Loucy (cell line): ENCODE measurements around the gene GRAMD4.

Experiments used
- H2AFZ ChIP-seq: fragments of 200-600 bp; sonication (generic); 2 replicates; pipeline ENCODE4 v1.6.0; 2016; ENCODE audit warnings: antibody characterized with exemption, mild to moderate bottlenecking, low read length, moderate library complexity
- H3F3A ChIP-seq: fragments of 200-600 bp; 2 replicates; pipeline ENCODE4 v1.6.0; 2016; ENCODE audit warnings: antibody characterized with exemption, low read depth, mild to moderate bottlenecking
- H3K27me3 ChIP-seq: fragments of 200-600 bp; sonication (generic); 2 replicates; pipeline ENCODE4 v1.6.1; 2014; ENCODE audit warnings: low read length, mild to moderate bottlenecking; ENCODE audit not compliant: insufficient read depth, poor library complexity, severe bottlenecking
- H3K36me3 ChIP-seq: fragments of 200-600 bp; sonication (generic); 2 replicates; pipeline ENCODE4 v1.6.1; 2016; ENCODE audit warnings: low read length; ENCODE audit not compliant: insufficient read depth
- H3K4me1 ChIP-seq: fragments of 200-600 bp; sonication (generic); 2 replicates; pipeline ENCODE4 v1.5.1; 2014; ENCODE audit warnings: low read length, mild to moderate bottlenecking; ENCODE audit not compliant: insufficient read depth, poor library complexity, severe bottlenecking
- H3K4me2 ChIP-seq: fragments of 200-600 bp; sonication (generic); 2 replicates; pipeline ENCODE4 v1.6.0; 2014; ENCODE audit warnings: antibody characterized with exemption, low read length, low read depth, mild to moderate bottlenecking; ENCODE audit not compliant: poor library complexity, severe bottlenecking
- H3K4me3 ChIP-seq: fragments of 200-600 bp; sonication (generic); 2 replicates; pipeline ENCODE4 v1.5.1; 2014; ENCODE audit warnings: low read length, mild to moderate bottlenecking, mixed read lengths; ENCODE audit not compliant: poor library complexity, severe bottlenecking
- H3K79me2 ChIP-seq: fragments of 200-600 bp; sonication (generic); 2 replicates; pipeline ENCODE4 v1.6.1; 2014; ENCODE audit warnings: low read length; ENCODE audit not compliant: insufficient read depth
- H3K9ac ChIP-seq: fragments of 200-600 bp; sonication (generic); 2 replicates; pipeline ENCODE4 v1.6.0; 2014; ENCODE audit warnings: mild to moderate bottlenecking, low read depth, low read length, moderate library complexity; ENCODE audit not compliant: poor library complexity, severe bottlenecking
- H3K9me2 ChIP-seq: fragments of 200-600 bp; sonication (generic); replicated peaks from 2 replicates; pipeline ENCODE4 v1.6.1; 2016; ENCODE audit warnings: low read depth, low read length, mixed read lengths
- H3K9me3 ChIP-seq: fragments of 200-600 bp; sonication (generic); 2 replicates; pipeline ENCODE4 v1.6.1; 2014; ENCODE audit warnings: mild to moderate bottlenecking, antibody characterized with exemption, low read length, low read depth; ENCODE audit not compliant: insufficient read depth
- H4K20me1 ChIP-seq: fragments of 200-600 bp; sonication (generic); 2 replicates; pipeline ENCODE4 v1.6.0; 2014; ENCODE audit warnings: antibody characterized with exemption, low read length, mild to moderate bottlenecking; ENCODE audit not compliant: insufficient read depth, poor library complexity, severe bottlenecking
- EZH2phosphoT487 ChIP-seq: fragments of 200-600 bp; IDR thresholded peaks from 2 replicates; pipeline ENCODE4 v1.6.1; 2018; ENCODE audit warnings: antibody characterized with exemption, mild to moderate bottlenecking, moderate library complexity, borderline replicate concordance
- TF ChIP-seq, protein P1 (sequence below): fragments of 200-600 bp; sonication (generic); conservative IDR thresholded peaks from 2 replicates; pipeline ENCODE4 v1.5.1; 2014; ENCODE audit warnings: mild to moderate bottlenecking, antibody characterized with exemption, low read length

Gene GRAMD4

DNA sequence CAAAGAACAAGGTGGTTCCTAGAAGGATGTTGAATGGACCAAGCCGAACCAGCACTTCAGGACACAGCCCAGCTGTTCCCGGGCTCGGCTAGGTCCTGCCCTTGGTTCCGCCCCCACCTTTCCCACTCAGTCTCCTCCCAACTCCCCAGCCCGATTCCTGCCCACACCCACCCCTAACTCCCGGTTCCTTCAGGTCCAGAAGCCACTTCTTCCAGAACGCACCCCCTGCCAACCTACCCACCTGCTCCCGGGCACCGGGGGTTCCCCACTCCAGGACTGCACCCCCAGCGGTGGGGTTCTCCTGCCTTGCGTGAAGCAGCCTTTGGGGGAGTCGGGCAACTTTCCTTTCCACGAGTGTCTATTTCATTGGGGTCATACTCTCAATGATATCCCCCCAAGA is 87.1 kb downstream of the GRAMD4 start:
- TF ChIP-seq EZH2phosphoT487: no peak
- TF ChIP-seq, protein P1, sequence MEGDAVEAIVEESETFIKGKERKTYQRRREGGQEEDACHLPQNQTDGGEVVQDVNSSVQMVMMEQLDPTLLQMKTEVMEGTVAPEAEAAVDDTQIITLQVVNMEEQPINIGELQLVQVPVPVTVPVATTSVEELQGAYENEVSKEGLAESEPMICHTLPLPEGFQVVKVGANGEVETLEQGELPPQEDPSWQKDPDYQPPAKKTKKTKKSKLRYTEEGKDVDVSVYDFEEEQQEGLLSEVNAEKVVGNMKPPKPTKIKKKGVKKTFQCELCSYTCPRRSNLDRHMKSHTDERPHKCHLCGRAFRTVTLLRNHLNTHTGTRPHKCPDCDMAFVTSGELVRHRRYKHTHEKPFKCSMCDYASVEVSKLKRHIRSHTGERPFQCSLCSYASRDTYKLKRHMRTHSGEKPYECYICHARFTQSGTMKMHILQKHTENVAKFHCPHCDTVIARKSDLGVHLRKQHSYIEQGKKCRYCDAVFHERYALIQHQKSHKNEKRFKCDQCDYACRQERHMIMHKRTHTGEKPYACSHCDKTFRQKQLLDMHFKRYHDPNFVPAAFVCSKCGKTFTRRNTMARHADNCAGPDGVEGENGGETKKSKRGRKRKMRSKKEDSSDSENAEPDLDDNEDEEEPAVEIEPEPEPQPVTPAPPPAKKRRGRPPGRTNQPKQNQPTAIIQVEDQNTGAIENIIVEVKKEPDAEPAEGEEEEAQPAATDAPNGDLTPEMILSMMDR: no peak
- Histone ChIP-seq H3K4me3 (no peak overlapping the region), H2AFZ (no peak overlapping the region), H3K4me1 (no peaks in the 10 kb centered on the region), H3K27me3 (no peaks in the 10 kb centered on the region), H3K9me3 (no peaks in the 10 kb centered on the region), H3F3A (no peaks in the 10 kb centered on the region), H3K9ac (no peak overlapping the region), H3K79me2 (no peaks in the 10 kb centered on the region), H4K20me1 (no peaks in the 10 kb centered on the region), H3K36me3 (peaks cover 83% of the 10 kb centered on the region; the same call in 1 of the 2 replicates), H3K9me2 (no peaks in the 10 kb centered on the region), H3K4me2 (no peak overlapping the region)

DNA sequence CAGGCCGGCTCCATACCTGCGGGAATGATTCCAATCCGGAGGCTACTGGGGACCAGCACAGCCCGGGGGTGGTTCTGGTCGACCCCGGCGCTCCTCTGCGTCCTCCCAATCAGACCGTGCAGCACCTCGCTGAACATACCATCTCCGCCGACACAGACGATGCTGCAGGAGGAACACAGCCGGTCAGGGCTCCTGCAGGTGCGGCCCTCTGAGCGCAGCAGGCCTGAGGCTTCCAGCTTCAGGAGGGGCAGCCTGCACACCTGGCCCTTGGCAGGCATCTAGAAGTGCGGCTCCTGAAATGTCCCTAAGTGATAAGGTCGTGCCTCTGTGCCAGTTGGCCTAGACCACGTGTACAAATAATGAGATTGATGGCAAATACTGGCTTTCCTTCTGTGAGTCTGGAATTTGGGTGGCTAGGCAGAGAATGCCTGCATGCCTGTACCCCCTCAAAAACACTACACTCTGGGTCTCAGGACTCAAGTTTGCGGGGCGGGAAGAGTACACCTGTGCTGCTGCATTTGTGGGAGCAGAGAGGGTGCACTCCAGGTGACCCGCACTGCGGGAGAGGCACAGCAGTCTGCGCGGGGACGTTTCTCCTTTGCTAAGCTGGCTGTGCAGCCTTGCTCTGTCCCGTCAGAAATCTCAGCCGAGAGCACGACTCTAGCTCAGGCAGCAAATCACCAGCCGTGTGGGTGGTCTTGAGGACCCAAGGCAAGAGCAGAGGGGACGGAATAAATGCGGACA is 87.8 kb downstream of the GRAMD4 start:
- Histone ChIP-seq H2AFZ (no peak overlapping the region), H4K20me1 (no peaks in the 10 kb centered on the region), H3K4me2 (no peak overlapping the region), H3K79me2 (no peaks in the 10 kb centered on the region), H3K4me3 (no peak overlapping the region), H3K36me3 (peaks cover 80% of the 10 kb centered on the region; the same call in 1 of the 2 replicates), H3K9ac (no peak overlapping the region), H3K27me3 (no peaks in the 10 kb centered on the region), H3F3A (no peaks in the 10 kb centered on the region), H3K4me1 (no peaks in the 10 kb centered on the region), H3K9me3 (no peaks in the 10 kb centered on the region), H3K9me2 (no peaks in the 10 kb centered on the region)
- TF ChIP-seq EZH2phosphoT487: no peak
- TF ChIP-seq, protein P1: no peak

DNA sequence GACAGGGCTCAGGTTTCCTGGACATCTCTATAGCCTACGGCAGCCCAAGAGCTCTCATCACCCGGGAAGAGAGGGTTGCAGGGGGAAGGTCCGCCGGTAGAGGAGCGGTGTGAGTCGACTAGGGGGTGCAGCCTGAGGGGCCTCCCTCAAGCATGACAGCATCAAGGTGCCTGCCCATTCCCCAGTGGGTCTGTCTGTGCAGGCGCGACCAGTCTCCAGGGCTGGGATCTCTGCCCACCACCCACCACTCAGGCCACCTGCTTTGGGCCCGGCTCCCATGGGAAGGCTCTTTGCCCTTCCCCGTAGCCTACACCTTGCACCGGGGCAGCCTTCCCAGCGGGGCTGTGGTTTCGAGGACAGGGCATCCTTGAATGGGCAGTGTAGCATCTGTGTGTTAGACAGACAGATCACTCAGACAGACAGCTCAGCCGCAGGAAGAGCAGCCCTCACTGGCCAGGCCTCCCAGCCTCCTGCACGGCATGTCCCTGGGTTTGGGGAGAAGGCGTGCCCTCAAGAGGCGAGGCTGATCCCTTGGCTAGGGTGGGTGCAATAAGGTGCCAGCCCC is 88.7 kb downstream of the GRAMD4 start:
- Histone ChIP-seq H3K9ac (no peak overlapping the region), H3K4me3 (no peak overlapping the region), H2AFZ (no peak overlapping the region), H3K27me3 (no peaks in the 10 kb centered on the region), H3F3A (no peaks in the 10 kb centered on the region), H3K4me1 (no peaks in the 10 kb centered on the region), H3K9me2 (no peaks in the 10 kb centered on the region), H3K36me3 (peaks cover 74% of the 10 kb centered on the region; the same call in 1 of the 2 replicates), H3K4me2 (no peak overlapping the region), H3K9me3 (no peaks in the 10 kb centered on the region), H4K20me1 (no peaks in the 10 kb centered on the region), H3K79me2 (no peaks in the 10 kb centered on the region)
- TF ChIP-seq EZH2phosphoT487: no peak
- TF ChIP-seq, protein P1: no peak
